HG03571 (cell line): ENCODE measurements around the gene CASP8AP2.
"Not testable (repeated sequence)": the region's sequence is repeated elsewhere in the genome, so short reads cannot be mapped to it uniquely, and the experiment has no call there.

Source experiments
- ATAC-seq: cut with Tn5 transposase; IDR thresholded peaks from one replicate; pipeline ENCODE4 v1.9.1; 2021; ENCODE audit not compliant: unreplicated experiment

The CASP8AP2 gene

DNA sequence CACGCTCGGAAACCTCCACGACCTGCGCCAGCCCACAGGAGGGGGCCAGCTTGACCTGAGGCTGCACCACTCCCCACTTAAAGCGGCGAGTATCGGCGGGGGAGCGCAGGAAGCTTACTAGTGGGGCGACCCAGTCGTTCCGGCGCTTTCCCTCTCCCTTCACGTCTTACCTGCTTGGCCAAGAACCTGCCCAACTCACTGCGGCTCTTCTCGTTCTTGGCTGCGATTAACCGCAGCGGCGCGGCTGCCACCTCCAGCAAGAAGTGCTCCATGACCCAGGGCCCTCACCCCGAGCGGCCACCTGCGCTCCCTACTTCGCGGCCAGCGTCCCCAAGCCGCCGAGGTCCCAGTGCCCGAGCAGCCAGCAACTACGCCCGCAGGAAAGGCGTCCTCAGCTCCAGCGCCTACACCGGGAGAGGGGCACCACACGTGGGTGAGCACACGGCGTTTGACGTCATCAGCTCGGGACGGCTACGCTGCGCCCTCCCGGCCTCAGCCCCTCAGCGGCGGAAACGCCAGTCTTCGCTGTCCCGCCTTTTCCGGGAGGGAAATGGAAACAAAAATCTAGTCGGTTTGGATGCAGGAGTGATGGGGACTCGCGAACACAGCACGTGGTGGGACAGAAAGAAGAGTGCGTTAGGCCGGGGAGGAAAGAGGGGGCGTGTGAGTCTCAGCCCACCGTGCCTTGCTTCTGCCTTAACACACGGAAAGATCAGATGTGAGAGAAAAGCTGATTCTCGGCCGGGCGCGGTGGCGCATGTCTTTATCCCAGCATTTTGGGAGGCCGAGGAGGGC is 10.1 kb upstream of the CASP8AP2 start, which contains the start of gene MDN1:
Gene MDN1 (minus strand): TSS at position 459 of the 795 bp plus-strand sequence. CDS start 187 bp downstream, at position 272.
- peak; percentile 97 for ATAC-seq

DNA sequence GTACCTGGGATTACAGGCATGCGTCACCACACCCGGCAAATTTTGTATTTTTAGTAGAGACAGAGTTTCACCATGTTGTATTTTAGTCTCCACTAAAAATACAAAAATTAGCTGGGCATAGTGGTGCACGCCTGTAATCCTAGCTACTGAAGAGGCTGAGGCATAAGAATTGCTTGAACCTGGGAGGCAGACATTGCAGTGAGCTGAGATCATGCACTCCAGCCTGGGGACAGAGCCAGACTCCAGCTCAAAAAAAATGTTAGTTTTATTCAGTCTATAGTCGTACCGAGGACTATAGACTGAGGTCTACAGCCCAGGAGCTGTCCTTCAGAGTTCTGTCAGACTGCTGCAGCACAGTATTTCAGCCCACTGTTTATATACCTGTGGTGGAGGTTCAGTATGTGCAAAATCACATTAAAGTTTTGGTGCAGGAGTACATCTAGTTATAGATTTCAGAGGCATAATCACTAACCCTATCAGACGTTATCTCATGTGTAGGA is 3.6 kb upstream of the CASP8AP2 start:
- no peak for ATAC-seq

DNA sequence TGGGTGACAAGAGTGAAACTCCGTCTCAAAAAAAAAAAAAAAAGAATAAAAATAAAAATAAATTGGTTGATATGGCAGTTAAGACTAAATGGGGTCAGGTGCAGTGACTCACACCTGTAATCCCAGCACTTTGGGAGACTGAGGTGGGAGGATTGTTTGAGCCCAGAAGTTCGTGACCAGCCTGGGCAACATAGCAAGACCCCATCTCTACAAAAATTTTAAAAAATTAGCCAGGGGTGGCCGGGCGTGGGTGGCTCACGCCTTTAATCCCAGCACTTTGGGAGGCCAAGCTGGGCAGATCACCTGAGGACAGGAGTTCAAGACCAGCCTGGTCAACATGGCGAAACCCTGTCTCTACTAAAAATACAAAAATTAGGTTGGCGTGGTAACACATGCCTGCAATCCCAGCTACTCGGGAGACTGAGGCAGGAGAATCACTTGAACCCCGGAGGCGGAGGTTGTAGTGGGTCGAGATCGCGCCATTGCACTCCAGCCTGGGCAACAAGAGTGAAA is 1.1 kb upstream of the CASP8AP2 start:
- not testable (repeated sequence) for ATAC-seq

DNA sequence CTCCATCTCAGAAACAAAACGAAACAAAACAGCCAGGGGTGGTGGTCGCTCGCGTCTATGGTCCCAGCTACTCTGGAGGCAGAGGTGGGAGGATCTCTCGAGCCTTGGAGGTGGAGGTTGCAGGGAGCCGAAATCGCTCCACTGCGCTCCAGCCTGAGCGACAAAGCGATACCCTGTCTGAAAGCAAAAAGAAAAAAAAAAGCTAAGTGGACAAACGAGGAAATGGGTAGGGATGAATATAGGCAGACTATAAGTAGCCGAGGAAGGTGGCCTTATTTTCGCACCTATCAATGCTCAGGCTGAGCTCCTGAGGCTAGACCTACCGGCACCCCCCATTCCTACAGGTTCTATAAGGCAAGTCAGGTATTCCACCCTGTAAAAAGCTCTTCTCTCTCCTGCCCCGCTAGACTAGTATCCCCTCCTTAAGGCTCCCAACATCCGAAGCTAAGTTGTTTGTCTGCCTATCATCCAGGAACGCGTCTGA is 650 bp upstream of the CASP8AP2 start:
- ATAC-seq, result peak; percentile 31

DNA sequence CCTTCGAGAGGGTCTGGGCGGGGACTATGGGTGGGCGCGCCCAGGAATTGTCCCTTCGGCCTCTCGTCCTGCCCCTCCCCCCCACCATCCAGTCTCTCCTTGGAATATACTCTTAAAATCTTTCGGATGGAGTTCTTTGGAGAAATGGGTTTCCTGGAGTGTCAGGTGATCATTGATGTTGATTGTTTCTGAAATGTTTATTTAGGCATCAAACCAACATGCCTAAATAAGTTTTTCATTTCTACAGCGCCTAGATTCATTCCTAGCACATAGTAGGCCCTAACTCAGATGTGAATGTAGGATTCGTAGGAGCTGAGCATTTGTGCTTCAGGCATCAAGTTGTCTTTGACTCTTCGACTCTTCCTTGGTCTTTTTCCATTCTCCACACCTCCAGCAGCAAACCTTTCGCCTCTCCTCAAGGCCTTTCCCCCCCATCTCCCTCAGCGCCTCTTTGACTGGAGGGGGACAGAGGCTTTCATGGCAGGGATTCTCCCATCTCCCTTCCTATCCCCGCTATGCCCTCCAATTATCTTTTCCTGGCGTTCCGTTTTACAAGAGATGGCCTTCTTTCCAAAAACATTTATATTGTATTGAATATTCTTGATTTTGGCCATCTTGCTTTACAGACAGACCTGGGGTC is 610 bp downstream of the CASP8AP2 start:
- no peak for ATAC-seq

DNA sequence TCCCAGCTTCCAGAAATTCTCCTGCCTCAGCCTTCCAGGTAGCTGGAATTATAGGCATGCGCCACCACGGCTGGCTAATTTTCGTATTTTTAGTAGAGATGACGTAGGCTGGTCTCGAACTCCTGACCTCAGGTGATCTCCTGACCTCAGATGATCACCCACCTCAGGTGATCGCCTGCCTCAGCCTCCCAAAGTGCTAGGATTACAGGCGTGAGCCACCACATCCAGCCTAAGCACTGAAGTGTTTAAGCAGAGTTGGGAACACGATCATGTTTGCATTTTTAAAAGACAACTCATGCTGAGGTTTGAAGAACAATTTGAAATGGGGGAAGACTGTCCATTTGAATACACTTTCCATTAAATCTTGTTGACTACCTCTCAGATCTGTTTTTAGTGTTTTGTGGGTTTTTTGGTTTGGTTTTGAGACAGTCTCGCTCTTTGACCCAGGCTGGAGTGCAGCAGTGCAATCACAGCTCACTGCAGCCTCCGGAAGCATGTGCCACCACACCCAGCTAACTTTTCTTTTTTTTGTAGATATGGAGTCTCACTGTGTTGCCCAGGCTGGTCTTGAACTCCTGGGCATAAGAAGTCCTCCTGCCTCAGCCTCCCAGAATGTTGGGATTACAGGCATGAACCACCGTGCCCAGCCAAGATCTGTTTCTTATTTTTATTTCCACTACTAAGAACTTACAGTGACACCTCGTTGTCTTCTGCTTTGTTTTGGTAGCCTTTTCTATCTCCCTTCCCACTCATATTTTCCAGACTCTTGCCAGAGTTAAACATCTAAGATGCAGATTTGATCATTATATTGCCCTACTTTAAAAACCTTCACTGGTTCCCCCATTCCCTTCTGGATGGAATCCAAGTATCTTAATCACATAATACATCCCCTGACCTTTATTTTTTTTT is 5.5 kb downstream of the CASP8AP2 start:
- peak; percentile 94 for ATAC-seq

GRCh38 chr6:89836639-89837222 is 7.1 kb downstream of the CASP8AP2 start:
- ATAC-seq, result no peak

- no peak for ATAC-seq
These were observed 10.9 kb downstream of the CASP8AP2 start for GRCh38 chr6:89840538-89840937.

DNA sequence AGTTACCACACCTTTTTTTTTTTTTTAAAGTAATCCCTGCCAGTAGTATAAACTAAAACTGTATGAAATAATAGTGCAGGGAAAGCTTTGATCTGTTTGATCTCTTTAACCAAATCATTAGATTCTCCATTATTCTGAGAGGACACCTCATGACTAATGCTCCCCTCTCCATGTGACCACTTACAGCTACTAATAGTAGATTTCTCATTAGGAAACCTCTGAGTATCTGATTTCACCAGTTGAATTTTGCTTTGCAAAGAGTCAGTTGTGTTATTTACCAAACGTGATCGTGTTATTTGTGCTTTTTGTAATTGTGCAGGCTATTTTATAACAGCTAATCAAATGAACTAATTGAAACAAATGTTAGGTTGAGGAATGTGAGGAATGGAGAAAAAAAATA is 12.5 kb downstream of the CASP8AP2 start:
- no peak for ATAC-seq

- no peak for ATAC-seq
These were observed 13.4 kb downstream of the CASP8AP2 start for GRCh38 chr6:89843070-89843469.

GRCh38 chr6:89847513-89847912 is 17.8 kb downstream of the CASP8AP2 start:
- not testable (repeated sequence) for ATAC-seq

DNA sequence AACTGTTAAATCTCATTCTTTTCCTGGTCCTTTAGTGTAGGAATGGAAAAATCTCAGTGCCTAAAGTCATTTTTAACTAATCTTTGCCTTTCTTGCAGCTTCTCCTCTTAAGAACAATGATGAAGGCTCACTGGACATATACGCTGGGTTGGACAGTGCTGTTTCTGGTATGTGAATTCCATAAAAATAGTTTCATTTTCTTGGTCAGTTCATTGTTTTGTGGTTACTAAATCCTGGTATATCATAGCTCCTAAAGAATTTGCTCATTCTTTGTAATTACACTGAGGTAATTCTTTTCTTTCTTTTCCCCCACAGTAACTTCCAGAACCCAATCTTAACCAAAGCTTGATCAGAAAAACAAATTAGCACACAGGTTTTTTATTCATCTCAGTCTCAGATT is 23.4 kb downstream of the CASP8AP2 start:
- ATAC-seq, result no peak

DNA sequence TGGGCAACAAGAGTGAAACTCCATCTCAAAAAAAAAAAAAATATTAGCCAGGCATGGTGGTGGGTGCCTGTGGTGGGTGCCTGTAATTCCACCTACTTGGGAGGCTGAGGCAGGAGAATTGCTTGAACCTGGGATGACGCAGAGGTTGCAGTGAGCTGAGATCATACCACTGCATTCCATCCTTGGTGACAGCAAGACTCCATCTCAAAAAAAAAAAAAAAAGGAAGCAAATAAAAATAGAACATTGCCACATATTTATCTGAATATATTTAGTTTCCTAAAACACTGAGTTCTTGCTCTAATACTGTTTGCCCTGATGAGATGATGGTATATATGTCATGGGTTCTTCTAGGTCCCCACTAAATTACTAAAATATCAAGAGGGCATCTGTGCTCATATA is 28.4 kb downstream of the CASP8AP2 start:
- no peak for ATAC-seq

GRCh38 chr6:89859744-89860143 is 30.1 kb downstream of the CASP8AP2 start:
- no peak for ATAC-seq

DNA sequence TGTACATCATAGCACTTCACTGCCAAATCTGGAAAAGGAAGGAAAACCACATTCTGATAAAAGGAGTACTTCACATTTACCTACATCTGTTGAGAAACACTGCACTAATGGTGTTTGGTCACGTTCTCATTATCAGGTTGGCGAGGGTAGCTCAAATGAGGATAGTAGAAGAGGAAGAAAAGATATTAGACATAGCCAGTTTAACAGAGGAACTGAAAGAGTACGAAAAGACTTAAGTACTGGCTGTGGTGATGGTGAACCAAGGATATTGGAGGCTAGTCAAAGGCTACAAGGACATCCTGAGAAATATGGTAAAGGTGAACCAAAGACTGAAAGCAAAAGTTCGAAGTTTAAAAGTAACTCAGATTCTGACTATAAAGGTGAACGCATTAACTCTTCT is 32.6 kb downstream of the CASP8AP2 start:
- ATAC-seq, result peak; percentile 53

DNA sequence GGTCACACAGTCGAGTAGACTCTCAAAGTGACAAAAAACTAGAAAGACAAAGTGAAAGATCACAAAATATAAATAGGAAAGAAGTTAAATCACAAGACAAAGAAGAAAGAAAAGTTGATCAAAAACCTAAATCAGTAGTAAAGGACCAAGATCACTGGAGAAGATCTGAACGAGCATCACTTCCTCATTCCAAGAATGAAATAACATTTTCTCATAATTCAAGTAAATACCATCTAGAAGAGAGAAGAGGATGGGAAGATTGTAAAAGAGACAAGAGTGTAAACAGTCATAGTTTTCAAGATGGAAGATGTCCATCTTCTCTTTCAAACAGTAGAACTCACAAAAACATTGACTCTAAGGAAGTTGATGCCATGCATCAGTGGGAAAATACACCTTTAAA is 33.0 kb downstream of the CASP8AP2 start:
- peak; percentile 9 for ATAC-seq

DNA sequence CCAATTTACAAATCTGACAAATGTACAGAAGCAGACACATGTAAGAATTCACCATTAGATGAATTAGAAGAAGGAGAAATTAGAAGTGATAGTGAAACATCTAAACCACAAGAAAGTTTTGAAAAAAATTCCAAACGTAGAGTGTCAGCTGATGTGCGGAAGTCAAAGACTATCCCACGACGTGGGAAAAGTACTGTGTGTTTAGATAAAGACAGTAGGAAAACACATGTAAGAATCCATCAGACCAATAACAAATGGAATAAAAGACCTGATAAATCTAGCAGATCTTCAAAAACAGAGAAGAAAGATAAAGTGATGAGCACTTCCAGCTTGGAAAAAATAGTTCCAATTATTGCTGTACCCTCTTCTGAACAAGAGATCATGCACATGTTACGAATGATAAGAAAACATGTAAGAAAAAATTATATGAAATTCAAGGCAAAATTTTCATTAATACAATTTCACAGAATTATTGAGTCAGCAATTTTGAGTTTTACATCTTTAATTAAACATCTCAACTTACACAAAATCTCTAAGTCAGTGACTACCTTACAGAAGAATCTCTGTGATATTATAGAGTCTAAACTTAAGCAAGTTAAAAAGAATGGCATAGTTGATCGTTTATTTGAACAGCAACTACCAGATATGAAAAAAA is 36.5 kb downstream of the CASP8AP2 start:
- no peak for ATAC-seq

DNA sequence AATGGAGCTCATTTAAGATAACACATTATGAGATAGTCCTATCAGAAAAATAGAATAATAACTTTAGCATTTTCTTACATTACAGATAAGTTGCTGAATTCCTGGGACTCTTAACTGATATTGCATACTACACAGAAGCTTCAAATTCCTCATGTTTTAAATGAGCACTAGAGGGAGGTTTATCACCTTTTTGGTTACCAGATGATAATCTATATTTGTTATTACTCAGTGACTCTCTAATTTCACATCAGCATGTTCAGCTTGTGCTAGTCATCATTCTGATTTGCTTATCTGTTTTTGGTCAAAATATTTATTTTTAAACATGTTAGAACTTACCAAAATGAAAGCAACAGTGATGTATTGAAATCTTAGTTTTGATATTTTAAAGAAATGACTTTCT is 44.0 kb downstream of the CASP8AP2 start:
- ATAC-seq, result no peak

- no peak for ATAC-seq
These were observed 44.8 kb downstream of the CASP8AP2 start for GRCh38 chr6:89874438-89874837.
